Stimulated activated CD4-positive, alpha-beta T cell treated with anti-CD3 and anti-CD28 coated beads, Interleukin-4, amount 100 ng/mL, for 1 hour (primary cell): ENCODE measurements around the gene P3H1.
"Not testable (repeated sequence)": the region's sequence is repeated elsewhere in the genome, so short reads cannot be mapped to it uniquely, and the experiment has no call there.

Source experiments
- DNase-seq: peaks from one replicate; pipeline ENCODE4 v3.0.0-alpha.2; 2020

P3H1 gene

DNA sequence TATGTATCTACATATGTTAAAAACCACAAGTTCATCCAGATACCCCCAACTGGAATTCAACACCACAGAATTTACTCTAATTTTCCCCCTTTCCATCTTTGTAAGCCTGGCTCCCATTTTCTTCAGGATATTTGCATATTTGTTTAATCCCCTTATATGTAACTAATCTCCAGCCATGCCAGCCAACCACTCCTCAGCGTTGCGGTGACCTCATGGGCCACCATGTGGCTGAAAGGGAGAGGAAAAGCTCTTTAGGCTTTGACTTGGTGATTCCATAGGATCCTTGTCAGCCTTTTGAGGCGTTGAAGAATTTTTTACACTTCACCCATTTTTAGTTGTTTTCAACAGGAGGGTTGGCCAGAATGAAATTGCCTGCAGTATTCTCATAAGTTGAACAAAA lies 36.8 kb downstream of the P3H1 start:
- no peak for DNase-seq

DNA sequence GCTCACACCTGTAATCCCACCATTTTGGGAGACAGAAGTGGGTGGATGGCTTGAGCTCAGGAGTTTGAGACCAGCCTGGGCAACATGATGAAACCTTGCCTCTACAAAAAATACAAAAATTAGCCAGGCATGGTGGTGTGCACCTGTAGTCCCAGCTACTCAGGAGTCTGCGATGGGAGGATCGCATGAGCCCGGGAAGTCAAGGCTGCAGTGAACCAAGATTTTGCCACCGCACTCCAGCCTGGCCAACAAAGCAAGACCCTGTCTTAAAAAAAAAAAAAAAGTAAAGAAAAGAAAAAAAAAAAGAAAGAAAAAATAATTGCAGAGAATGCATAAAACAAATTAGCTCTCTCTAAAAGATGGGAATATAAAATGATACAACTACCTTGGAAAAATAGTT lies 41.0 kb downstream of the P3H1 start:
- DNase-seq: not testable (repeated sequence)

DNA sequence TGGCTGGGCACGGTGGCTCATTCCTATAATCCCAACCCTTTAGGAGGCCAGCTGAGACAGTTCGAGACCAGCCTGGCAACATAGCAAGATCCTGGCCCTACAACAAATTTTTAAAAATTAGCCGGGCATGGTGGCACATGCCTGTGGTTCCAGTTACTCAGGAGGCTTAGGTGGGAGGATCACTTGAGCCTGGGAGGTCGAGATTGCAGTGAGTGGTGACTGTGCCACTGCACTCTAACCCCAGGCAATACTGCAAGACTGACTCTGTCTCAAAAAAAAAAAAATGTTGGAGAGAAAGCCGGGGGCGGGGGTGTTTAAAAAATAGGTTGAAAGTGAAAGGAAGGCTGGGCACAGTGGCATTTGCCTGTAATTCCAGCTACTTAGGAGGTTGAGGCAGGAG lies 43.3 kb downstream of the P3H1 start:
- no peak for DNase-seq

DNA sequence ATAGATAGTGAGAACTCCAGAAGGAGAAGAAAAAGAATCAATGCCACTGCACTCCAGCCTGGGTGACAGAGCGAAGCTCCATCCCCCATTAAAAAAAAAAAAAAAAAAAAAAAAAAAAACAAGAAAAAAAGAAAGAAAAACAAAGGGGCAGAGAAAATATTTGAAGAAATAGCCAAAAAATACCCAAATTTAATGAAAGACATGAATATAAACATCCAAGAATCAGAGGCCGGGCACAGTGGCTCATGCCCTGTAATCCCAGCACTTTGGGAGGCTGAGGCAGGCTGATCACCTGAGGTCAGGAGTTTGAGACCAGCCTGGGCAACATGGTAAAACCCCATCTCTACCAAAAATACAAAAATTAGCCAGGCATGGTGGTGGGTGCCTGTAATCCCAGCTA lies 44.4 kb downstream of the P3H1 start:
- not testable (repeated sequence) for DNase-seq

DNA sequence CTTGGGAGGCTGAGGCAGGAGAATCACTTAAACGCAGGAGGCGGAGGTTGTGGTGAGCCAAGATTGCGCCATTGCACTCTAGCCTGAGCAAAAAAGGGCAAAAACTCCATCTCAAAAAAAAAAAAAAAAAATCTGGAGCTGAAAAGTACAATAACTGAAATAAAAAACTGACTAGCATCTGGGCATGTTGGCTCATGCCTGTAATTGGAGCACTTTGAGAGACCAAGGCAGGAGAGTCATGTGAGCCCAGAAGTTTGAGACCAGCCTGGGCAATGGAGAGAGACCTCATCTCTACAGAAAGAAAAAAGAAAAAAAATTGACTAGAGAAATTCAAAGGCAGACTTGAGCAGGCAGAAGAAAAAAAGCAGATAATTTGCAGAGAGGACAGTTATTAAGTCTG lies 44.9 kb downstream of the P3H1 start:
- DNase-seq: no peak

DNA sequence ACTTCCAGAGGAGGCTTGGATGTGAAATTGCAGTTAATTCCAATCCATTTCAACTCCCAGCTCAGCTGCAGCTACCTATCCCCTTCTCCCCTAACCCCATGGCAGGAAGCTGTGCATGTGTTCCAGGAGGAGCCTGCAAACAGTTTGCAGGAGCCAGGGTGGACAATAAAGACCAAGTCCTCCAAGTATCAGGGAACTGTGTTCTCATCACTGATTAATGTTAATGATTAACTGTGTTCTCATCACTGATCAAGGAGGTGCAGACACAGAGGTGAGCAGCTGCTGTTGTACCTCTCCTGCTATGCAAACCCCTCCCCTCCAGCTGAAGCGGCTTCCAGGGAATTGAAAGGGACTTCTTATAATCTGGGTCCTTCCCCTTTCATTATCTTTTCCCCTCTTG lies 46.0 kb downstream of the P3H1 start:
- no peak for DNase-seq

DNA sequence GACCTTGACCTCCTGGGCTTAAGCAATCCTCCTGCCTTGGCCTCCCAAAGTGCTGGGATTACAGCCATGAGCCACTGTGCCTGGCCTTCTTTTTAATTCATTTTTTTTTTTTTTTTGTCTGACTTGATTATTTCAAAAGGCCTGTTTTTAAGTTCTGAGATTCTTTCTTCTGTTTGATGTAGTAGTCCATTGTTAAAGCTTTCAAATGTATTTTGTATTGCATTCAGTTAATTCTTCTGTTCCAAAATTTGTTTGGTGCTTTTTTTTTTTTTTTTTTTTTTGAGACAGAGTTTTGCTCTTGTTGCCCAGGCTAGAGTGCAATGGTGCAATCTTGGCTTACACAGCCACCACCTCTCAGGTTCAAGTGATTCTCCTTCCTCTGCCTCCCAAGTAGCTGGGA lies 52.4 kb downstream of the P3H1 start:
- DNase-seq: not testable (repeated sequence)

DNA sequence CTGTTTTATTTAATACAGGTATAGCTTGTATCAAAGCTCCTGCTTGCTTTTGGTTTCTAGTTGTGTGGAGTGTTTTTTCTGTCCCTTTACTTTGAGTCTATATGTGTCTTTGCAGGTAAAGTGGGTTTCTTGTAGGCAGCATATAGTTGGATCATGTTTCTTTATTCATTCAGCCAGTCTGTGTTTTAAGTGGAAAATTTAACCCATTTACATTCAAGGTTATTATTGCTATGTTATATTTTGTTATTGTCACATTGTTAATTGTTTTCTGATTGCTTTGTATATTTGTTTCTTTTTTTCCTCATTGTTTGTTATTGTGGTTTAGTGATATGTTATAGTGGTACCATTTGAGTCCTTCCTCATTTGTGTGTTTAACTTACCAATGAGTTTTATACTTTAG lies 53.5 kb downstream of the P3H1 start:
- DNase-seq: no peak

DNA sequence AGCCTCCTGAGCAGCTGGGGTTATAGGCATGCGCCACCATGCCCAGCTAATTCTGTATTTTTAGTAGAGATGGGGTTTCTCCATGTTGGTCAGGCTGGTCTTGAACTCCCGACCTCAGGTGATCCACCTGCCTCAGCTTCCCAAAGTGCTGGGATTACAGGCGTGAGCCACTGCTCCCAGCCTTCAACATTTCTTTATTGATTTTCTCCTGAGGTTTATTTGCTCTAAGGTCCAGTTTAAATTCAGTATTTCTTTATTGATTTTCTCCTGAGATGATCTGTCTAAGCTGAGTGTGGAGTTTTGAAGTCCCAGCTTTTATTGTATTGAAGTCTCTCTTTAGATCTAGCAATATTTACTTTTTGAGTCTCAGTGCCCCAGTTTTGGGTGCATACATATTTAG lies 54.0 kb downstream of the P3H1 start:
- not testable (repeated sequence) for DNase-seq

DNA sequence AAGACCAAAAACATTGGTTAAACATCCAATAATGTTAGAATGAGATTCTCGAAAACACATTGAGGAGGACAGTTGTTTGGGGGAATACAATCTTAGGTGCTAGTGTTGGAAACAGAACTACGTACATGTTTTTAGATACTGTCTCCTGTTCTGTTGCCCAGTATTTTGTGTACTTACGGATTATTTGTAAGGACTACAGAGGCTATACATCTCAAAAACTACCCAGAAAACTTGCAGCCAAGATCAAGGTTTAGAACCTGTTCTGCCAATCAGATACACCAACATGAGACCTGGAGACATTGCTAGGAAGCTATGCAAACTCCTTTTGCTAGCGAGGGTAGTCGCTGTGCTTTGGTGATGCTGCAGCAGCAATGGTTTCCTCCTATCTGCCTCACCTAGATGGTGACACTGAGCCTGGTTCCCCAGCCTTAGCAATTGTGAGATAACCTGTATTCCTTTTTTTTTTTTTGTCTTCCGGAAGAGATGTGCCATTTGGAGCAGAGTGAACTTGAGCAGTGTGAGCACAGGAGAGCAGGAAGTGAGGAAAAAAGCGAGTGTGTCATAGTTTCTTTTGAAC lies 62.9 kb downstream of the P3H1 start:
- DNase-seq: no peak

DNA sequence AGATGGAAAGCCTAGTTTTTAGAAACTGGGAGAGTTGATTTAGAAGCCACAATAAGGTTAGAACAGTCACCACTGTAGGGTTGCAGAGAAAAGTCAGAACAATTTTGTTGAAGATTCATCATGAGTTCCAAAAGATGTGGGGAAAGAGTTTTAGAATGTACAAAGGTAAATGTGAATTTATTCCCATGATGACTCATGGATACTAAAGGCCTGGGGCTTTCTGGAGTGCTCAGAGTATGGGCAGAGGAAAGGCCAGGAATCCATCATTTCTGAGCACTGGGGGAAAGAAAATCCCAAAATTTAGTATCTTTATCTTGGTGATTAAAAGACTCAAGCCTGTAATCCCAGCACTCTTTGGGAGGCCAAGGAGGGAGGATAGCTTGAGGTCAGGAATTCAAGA lies 66.8 kb downstream of the P3H1 start:
- DNase-seq: no peak

DNA sequence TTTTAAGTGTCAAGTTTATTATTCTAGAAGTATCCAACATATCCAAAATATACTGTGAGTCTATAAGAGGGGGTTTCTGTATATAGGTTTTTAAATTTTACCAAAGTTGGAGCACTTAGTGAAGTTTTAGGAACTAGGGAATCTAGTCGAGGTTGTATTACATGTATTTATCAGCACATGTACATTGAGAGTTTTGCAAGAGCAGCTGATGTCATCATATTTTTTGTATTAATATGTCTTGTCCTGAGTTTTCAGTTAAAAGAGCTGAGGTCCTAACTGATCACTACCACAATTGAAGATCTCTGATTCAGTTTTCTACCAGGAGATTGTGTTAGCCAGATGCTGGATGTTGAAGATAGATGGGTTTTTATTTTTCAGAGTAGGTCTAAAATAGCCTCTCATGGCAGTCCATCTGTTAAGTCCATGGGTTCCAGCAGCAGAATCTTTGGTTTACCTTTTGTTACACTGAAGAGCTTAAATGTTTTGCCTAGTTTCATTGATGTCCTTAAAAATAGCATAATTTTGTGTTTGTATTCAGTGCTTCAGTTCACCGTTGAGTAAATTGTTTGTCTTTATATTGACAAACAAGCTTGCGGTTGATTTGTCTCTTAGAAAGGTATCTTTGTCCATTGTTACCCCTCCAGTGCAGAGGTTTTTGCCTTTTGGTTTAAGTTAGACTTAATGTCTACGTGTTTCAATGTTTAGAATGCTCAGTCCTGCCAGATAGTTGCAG lies 68.6 kb downstream of the P3H1 start:
- no peak for DNase-seq
